Left lung (tissue), 10 donors: ENCODE data around the gene C3orf18. TPM values are rescaled to one million over a fixed set of nuclear protein-coding genes. Genes with fewer than 3 reads are reported as not detected.

Experiments
- ATAC-seq: fragments of 200-7000 bp; cut with Tn5 transposase; one replicate; pipeline ENCODE4 v1.9.1; 2020; ENCODE audit warnings: moderate library complexity
- DNase-seq, 4 donors: peaks; one replicate each; pipeline ENCODE4 v3.0.0-alpha.2; 2013 to 2020
- H3K27ac ChIP-seq, 2 donors: fragments of 200-600 bp; sonication (generic) in 1 of 2; one replicate each; pipeline versions ENCODE4 v1.5.0 to v1.8.0; 2020 to 2021
- H3K27me3 ChIP-seq, 2 donors: fragments of 200-600 bp; sonication (generic) in 1 of 2; one replicate each; pipeline versions ENCODE4 v1.5.0 to v1.8.0; 2020 to 2021
- H3K36me3 ChIP-seq, 2 donors: fragments of 200-600 bp; sonication (generic) in 1 of 2; one replicate each; pipeline versions ENCODE4 v1.5.0 to v1.8.0; 2020 to 2021
- H3K4me1 ChIP-seq, 2 donors: fragments of 200-600 bp; one replicate each; pipeline ENCODE4 v1.8.0; 2021
- H3K4me3 ChIP-seq, 2 donors: fragments of 200-600 bp; sonication (generic) in 1 of 2; one replicate each; pipeline versions ENCODE4 v1.5.0 to v1.8.0; 2020 to 2021; ENCODE audit warnings: mild to moderate bottlenecking in 1 of 2
- H3K9me3 ChIP-seq, 2 donors: fragments of 200-600 bp; sonication (generic) in 1 of 2; one replicate each; pipeline versions ENCODE4 v1.5.0 to v1.8.0; 2020 to 2021
- intact Hi-C, 2 donors: fragments of 100-400 bp; cut with DNase I; formaldehyde crosslinking; loops; one replicate each; pipeline versions ENCODE4 v1.11.2 to v1.14.2; 2022
- polyA plus RNA-seq, 6 donors: library from polyadenylated mRNA; unstranded; fragments of 120-200 nt; gene quantifications; one replicate each; pipeline ENCODE4 v1.2.1, GENCODE V29; 2013; ENCODE audit not compliant: insufficient read length in 6 of 6
- total RNA-seq, 2 donors: library from RNA; stranded (reverse); fragmentation: NEBNext Ultra II Directional; extraction: Animal tissue kit (Norgen Biotek cat#: 25700); gene quantifications; one replicate each; pipeline ENCODE4 v1.2.1, GENCODE V29; 2021
- TF ChIP-seq, protein P1 (sequence below), 2 donors: fragments of 200-600 bp; sonication (generic) in 1 of 2; IDR thresholded peaks; one replicate each; pipeline versions ENCODE4 v1.5.0 to v1.8.0; 2021; ENCODE audit warnings: antibody characterized with exemption in 2 of 2
- donor health status: DM: no; HTN: yes; CAD: no.
- donor health status: DM: no; HTN: no; CAD: no.

Gene C3orf18
- total and polyA plus RNA-seq, 8 donors = 6.2 to 24.5 (median 21.4) TPM

DNA sequence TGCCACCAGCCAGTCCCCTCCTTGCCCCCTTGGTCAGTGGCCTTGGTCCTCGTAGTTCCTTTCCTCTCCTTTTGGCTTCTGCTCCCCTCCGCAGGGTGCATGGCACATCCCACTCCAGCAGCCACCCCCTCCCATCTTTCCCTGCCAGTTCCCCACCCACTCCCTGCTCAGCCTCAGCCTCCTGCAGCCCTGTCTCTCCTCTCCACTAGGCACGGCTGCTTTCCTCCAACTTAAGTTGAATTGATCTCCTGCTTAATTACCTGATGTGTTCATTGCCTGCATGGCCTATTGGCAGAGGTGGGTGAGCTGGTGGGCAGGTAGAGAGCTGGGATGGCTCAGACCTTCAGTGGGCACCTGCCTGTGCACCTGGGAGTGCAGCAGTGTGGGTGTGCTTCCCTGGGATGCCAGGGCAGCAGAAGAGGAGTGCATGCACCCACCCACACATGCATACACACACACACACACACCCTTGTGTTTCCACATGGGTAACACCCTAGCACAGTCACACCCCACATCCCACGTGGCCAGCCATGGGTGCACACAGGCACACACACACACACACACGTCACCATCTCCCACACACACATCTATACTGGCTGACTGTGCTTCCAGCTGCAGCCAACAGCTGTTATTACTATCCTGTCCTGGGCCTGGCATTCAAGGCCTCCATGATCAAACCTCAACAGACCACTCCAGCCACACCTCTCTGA lies 30.9 kb downstream of the C3orf18 start:
- no peak for ATAC-seq
- Histone ChIP-seq H3K36me3 (no peaks in the 10 kb centered on the region), H3K4me1 (no peaks in the 10 kb centered on the region), H3K9me3 (no peaks in the 10 kb centered on the region), H3K4me3 (no peak overlapping the region), H3K27me3 (peaks cover 0 to 11% of the 10 kb centered on the region in 2 donors), H3K27ac (no peak overlapping the region)
- TF ChIP-seq, protein P1, sequence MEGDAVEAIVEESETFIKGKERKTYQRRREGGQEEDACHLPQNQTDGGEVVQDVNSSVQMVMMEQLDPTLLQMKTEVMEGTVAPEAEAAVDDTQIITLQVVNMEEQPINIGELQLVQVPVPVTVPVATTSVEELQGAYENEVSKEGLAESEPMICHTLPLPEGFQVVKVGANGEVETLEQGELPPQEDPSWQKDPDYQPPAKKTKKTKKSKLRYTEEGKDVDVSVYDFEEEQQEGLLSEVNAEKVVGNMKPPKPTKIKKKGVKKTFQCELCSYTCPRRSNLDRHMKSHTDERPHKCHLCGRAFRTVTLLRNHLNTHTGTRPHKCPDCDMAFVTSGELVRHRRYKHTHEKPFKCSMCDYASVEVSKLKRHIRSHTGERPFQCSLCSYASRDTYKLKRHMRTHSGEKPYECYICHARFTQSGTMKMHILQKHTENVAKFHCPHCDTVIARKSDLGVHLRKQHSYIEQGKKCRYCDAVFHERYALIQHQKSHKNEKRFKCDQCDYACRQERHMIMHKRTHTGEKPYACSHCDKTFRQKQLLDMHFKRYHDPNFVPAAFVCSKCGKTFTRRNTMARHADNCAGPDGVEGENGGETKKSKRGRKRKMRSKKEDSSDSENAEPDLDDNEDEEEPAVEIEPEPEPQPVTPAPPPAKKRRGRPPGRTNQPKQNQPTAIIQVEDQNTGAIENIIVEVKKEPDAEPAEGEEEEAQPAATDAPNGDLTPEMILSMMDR (IDR thresholded peaks at IDR 0.05) = no peak
- intact Hi-C loops = loop anchor here in 1 of 2 donors (10.0 kb wide), 1 partner anchor 162 kb away; no protein-coding TSS in a partner anchor
- DNase-seq = no peak

DNA sequence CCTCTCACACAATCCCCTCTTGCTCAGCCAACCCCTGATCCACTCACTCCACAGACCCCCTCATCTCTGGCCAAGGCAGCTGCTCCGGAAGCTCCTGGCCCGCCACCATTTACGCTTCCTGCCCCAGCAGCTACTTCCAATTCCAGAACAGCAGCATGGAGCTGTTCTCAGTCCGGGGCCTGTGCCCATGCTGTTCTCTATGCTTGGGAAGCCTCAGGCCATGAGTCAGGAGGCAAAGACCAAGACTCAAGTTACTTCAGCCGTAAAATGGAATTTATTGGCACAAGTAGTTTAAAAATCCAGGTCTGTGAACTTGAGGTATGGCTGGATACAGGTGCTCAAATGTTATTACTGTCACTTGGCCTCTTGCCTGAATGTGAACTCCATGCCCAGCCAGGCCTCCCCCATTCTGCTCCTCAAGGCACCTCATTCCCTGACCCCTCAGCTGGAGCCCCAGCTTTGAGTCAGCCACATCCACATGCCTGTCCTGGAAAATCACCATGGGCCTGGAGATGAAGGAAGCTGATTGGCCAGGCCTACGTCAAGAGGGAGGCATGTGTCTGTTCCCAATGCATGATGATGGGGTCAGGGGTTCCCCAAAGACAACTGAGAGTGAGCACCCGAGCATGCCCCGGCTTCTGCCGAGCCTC lies 32.7 kb downstream of the C3orf18 start:
- intact Hi-C loops = loop anchor here in 1 of 2 donors (10.0 kb wide), 1 partner anchor 160 kb away; no protein-coding TSS in a partner anchor
- H3K9me3 ChIP-seq = no peaks in the 10 kb centered on the region
- no peaks in the 10 kb centered on the region for H3K4me1 ChIP-seq
- DNase-seq (no peak), ATAC-seq (no peak)
- no peaks in the 10 kb centered on the region for H3K36me3 ChIP-seq
- H3K4me3 ChIP-seq = no peak overlapping the region
- peaks cover 0 to 26% of the 10 kb centered on the region in 2 donors for H3K27me3 ChIP-seq
- no peak overlapping the region for H3K27ac ChIP-seq
- TF ChIP-seq, protein P1 (IDR thresholded peaks at IDR 0.05) = no peak

DNA sequence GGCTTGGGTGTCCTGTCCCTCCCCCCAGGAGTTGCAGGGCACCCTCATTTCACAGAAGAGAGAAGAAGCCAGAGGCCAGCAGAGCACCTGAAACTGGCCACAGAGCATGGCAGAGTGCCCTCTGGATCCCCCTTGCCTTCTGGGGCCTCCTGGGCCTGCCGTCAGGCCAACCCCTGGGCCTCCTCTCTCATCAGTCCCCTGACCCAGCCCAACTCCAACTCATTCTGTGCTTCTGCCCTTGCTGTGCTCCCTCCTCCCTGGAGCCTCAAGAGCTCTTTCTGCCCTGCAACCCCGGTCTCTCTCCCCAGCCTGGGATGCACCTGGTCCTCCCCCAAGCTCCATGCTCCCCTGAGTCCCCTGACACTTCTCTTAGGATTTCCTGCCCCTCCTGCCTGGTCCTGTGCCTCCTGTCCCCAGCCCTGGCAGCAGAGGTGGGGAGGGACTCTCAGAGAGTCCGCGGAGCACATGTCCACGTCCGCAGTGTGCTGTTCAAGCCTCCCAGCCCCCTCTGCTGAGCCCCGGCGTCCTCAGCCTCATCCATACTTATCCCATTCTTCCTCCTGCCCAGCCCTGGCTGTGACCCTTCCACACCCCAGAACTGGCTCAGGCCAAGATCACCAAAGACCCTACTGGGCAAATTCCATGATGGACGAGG lies 33.6 kb downstream of the C3orf18 start:
- intact Hi-C loops = loop anchor here in 1 of 2 donors (10.0 kb wide), 1 partner anchor 159 kb away; no protein-coding TSS in a partner anchor
- H3K4me3 ChIP-seq = no peak overlapping the region
- no peak overlapping the region for H3K27ac ChIP-seq
- TF ChIP-seq, protein P1 (IDR thresholded peaks at IDR 0.05) = no peak
- peaks cover 0 to 28% of the 10 kb centered on the region in 2 donors for H3K27me3 ChIP-seq
- no peaks in the 10 kb centered on the region for H3K36me3 ChIP-seq
- no peaks in the 10 kb centered on the region for H3K9me3 ChIP-seq
- H3K4me1 ChIP-seq = no peaks in the 10 kb centered on the region
- DNase-seq (no peak), ATAC-seq (no peak)

DNA sequence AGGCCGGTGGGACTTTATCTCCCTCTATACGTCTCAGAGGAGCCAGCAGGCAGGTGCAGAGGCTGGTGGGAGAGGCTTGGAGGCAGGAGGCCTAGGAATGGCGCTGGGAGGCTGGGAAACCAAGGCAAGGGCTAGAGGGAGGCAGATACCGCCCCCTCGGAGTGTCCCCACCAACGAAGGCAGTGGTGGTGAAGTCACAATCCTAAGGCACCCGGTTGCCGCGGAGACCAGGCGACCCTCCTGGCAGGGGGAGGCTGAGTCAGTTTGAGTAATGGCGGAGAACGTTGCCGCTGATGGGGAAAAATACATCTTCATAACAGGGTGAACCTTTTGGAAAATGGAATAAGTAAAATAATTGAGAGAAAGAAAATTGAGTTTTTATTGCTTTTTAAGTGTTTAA lies 34.2 kb downstream of the C3orf18 start:
- Histone ChIP-seq H3K9me3 (no peaks in the 10 kb centered on the region), H3K36me3 (no peaks in the 10 kb centered on the region), H3K4me1 (no peaks in the 10 kb centered on the region), H3K27ac (no peak overlapping the region), H3K27me3 (peaks cover 0 to 28% of the 10 kb centered on the region in 2 donors), H3K4me3 (no peak overlapping the region)
- DNase-seq (no peak), ATAC-seq (no peak)
- intact Hi-C loops = loop anchor here in 1 of 2 donors (10.0 kb wide), 1 partner anchor 159 kb away; no protein-coding TSS in a partner anchor
- TF ChIP-seq, protein P1 (IDR thresholded peaks at IDR 0.05) = no peak
